ENCODE data around the gene RETSAT. TPM values are rescaled to one million over a fixed set of nuclear protein-coding genes. Genes with fewer than 3 reads are reported as not detected.

The RETSAT gene
- total and polyA plus RNA-seq, 2 of the 4 experiments (the other 2 are of a cell fraction): 25.6 to 32.3 TPM

DNA sequence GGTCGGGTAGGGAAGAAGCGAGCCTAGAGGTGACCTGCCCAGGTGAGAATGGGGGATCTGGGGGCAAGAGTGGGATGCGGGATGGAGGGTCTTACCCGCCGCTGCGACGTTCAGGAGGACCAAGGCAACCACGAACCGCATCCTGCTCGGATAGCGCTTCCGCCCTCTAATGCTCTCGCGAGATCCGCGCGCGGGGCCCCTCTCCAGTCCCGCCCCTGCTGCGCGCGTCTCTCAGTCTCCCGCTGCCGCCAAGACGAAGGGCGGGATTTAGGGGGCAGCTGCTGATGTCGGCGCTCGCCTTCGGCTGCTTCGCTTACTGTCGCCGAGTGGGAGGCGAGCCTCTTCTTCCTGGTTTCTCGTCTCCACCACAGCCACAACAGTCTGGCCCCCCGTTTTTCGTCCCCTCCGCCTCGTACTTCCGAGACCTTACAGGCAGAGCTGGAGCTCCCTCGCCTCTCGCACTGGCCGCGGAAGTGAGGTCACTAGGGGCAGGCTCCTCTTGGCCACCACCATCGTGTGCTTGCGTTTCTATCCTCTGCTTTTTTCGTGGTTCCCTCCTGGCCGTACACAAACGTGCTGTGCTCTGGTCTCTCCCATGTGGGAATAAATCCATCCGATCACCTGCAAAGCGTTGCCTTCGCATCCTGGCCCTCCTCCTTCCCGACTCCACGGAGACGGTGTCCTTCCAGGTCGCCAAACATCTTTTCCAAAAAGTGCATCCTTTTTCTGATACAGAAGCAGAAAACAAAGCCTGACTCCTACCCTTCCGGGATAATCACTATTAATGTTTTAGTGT is 26.3 kb downstream of the RETSAT start, which contains the start of gene TGOLN2:
TSS of gene TGOLN2 (minus strand) at position 168 of the 796 bp plus-strand sequence. CDS start at position 141, 27 bp downstream.
- intact Hi-C loops (cut with micrococcal nuclease) (loop anchor here (1.0 to 5.0 kb wide), 2 partner anchors 26 to 224 kb away; partner anchors contain the start of genes ELMOD3 and RETSAT), in situ Hi-C loops (cut with MboI; ENCODE audit: low sequenced_read_pairs) (no loop called here), dilution Hi-C loops (cut with HindIII; ENCODE audit: low sequenced_read_pairs, unreplicated experiment) (no loop called here)
- BruUV-seq (replicated peaks): TSS peak; percentile 98
- Histone ChIP-seq H2BK5ac (ENCODE audit: low read depth, low read length, poor library complexity, severe bottlenecking) (peak within 1 kb of the TSS; percentile 87), H3K9me3 (ENCODE audit: control insufficient read depth, insufficient read depth, low read length) (no peaks in the 10 kb centered on the region), H3K27ac (ENCODE audit: insufficient read depth, low read length) (peak within 1 kb of the TSS; percentile 90), H3K23ac (ENCODE audit: low read depth, low read length) (peak within 1 kb of the TSS; percentile 91), H2AK9ac (replicated peaks; ENCODE audit: low read depth, low read length, poor library complexity) (peak within 1 kb of the TSS; percentile 95), H3K4ac (ENCODE audit: low read depth, low read length) (peak within 1 kb of the TSS; percentile 92), H3K14ac (replicated peaks; ENCODE audit: low read depth, low read length) (peak within 1 kb of the TSS; percentile 96), H3K9ac (ENCODE audit: low read depth, low read length) (peak within 1 kb of the TSS; percentile 97), H2AFZ (replicated peaks; ENCODE audit: low read length, poor library complexity) (peak within 1 kb of the TSS; percentile 99), H4K8ac (ENCODE audit: low read depth in 2 of 2, low read length in 2 of 2) (peak within 1 kb of the TSS; percentile 92 to 97), H3K79me1 (ENCODE audit: low read depth in 1 of 2, low read length in 2 of 2) (peaks cover 3 to 50% of the 10 kb centered on the region in 2 experiments), H3K27me3 (ENCODE audit: control insufficient read depth, insufficient read depth, low read length) (no peaks in the 10 kb centered on the region), H4K5ac (ENCODE audit: low read depth, low read length) (peak within 1 kb of the TSS; percentile 88), H2AK5ac (ENCODE audit: low read depth, low read length) (peak within 1 kb of the TSS; percentile 81), H4K91ac (ENCODE audit: insufficient read depth, low read depth, low read length) (peak within 1 kb of the TSS; percentile 91), H2BK20ac (ENCODE audit: low read depth, low read length) (peak within 1 kb of the TSS; percentile 25; the same call in 1 of the 2 replicates), H2BK15ac (ENCODE audit: low read depth, low read length) (peak within 1 kb of the TSS; percentile 60; the same call in 1 of the 3 replicates), H3K9me1 (ENCODE audit: insufficient read depth, low read length) (peaks cover 8% of the 10 kb centered on the region), H3K18ac (ENCODE audit: low read depth, low read length) (peak within 1 kb of the TSS; percentile 74), H3K36me3 (ENCODE audit: control insufficient read depth, insufficient read depth, low read length) (peaks cover 30% of the 10 kb centered on the region), H2BK120ac (ENCODE audit: low read depth, low read length) (peak within 1 kb of the TSS; percentile 58), H4K20me1 (ENCODE audit: insufficient read depth, low read length) (peaks cover 34% of the 10 kb centered on the region), H3K4me1 (ENCODE audit: control insufficient read depth, insufficient read depth, low read length) (peaks cover 7% of the 10 kb centered on the region), H3K56ac (ENCODE audit: extremely low read depth, insufficient read depth, low read length) (peak within 1 kb of the TSS; percentile 78), H3K4me3 (ENCODE audit: insufficient read depth, low read depth, low read length) (peak within 1 kb of the TSS; percentile 57), H3K4me2 (ENCODE audit: low read depth, low read length) (peak within 1 kb of the TSS; percentile 100)
- 0% methylated on average over 39 of the region's 57 CpGs; no CpG with 5 or more reads in 1 of the 2 experiments for WGBS, 2 experiments (ENCODE audit: extremely low coverage in 2 of 2, insufficient read length in 1 of 2)
- TF ChIP-seq POLR2A (IDR thresholded peaks at IDR 0.05; ENCODE audit: low read depth, low read length) (peak; percentile 97), MAZ (IDR thresholded peaks at IDR 0.05; ENCODE audit: borderline replicate concordance, low read depth, low read length) (peak; percentile 70; the same call in 1 of the 2 replicates), RCOR1 (IDR thresholded peaks at IDR 0.05; ENCODE audit: insufficient replicate concordance, low read length) (no peak)
- peak; percentile 97 for ATAC-seq (ENCODE audit: low read depth)
- CTCF ChIA-PET: interaction anchor here (0.6 kb wide), 2 partner anchors 9 to 217 kb away, joined by 3 read pairs; no protein-coding TSS in a partner anchor
- POLR2A ChIA-PET (ENCODE audit: unreplicated experiment): interaction anchor here (0.6 to 1.3 kb wide), 3 partner anchors 26 to 284 kb away, joined by 3 to 6 read pairs (median 5); partner anchors contain the start of genes C2orf68, ELMOD3 and RETSAT
- peak; percentile 85 for DNase-seq

All from IMR-90 (cell line).